HG03442 (cell line): ENCODE data around the gene RCC1.
"Not testable (repeated sequence)": the region's sequence is repeated elsewhere in the genome, so short reads cannot be mapped to it uniquely, and the experiment has no call there.

ENCODE experiments used
- ATAC-seq: cut with Tn5 transposase; IDR thresholded peaks from one replicate; pipeline ENCODE4 v1.9.1; 2021; ENCODE audit warnings: mild to moderate bottlenecking, moderate library complexity; ENCODE audit not compliant: unreplicated experiment

Gene RCC1, protein sequence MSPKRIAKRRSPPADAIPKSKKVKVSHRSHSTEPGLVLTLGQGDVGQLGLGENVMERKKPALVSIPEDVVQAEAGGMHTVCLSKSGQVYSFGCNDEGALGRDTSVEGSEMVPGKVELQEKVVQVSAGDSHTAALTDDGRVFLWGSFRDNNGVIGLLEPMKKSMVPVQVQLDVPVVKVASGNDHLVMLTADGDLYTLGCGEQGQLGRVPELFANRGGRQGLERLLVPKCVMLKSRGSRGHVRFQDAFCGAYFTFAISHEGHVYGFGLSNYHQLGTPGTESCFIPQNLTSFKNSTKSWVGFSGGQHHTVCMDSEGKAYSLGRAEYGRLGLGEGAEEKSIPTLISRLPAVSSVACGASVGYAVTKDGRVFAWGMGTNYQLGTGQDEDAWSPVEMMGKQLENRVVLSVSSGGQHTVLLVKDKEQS

DNA sequence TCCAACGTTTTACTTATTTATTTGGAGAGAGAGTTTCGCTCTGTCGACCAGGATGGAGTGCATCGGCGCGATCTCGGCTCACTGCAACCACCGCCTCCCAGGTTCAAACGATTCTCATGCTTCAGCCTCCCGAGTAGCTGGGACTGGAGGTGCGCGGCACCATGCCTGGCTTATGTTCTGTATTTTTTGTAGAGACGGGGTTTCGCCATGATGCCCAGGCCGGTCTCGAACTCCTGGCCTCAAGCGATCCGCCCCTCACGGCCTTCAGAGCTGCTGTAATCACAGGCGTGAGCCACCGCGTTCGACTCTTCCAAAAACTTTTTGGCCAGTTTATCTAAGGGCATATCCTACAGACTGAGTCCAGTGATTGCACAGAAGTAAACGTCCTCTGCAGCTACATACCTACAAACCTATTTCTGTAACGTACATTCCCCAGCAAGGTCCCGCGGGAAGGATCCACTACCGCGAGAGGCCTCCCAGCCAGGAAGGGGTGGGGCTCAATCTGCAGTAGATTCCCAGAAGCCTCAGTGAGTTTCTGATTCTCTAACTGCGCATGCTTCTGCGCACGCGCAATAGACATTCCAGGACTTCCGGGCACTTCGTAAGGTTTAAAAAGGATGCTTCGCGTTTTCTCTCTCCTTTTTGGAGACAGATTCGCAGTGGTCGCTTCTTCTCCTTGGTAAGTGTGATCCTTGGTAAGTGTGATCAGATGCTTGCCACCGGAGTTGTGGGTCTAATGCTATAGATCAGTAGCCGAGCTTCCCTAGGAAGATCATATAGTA lies at the start of gene RCC1:
Gene RCC1 (plus strand): TSS at position 638 of the 782 bp plus-strand sequence. CDS start 23,824 bp downstream, outside the sequence.
- peak; percentile 76 for ATAC-seq

DNA sequence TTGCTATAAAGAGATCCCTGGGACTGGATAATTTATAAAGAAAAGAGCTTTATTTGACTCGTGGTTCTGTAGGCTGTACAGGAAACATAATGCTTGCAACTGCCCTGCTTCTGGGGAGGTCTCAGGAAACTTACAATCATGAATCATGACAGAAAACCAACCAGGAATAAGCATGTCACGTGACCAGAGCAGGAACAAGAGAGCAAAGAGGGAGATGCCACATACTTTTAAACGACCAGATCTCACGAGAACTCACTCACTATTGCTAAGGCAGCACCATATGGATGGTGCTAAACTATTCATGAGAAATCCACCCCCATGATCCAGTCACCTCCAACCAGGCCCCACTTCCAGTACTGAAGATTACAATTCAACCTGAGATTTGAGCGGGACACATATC lies 49.8 kb upstream of the RCC1 start:
- ATAC-seq: no peak

DNA sequence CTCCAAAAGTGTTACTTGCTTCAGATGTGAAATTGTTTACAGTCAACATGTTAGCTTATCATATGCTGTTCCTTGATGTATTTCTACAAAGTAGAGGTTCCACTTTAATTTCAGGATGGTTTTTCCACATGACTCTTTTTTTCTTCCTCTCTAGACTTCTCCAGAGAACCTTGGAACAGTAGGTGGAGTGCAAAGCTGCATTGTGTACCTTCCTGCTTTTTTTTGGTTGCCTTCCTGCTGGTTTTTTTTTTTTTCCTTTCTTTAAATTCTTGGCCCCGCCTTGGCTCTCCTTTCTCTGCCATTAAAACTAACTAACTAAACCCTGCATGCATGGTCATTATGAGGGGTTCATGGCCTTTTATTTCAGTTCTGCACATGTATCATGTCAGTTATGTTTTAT lies 48.2 kb upstream of the RCC1 start:
- no peak for ATAC-seq

DNA sequence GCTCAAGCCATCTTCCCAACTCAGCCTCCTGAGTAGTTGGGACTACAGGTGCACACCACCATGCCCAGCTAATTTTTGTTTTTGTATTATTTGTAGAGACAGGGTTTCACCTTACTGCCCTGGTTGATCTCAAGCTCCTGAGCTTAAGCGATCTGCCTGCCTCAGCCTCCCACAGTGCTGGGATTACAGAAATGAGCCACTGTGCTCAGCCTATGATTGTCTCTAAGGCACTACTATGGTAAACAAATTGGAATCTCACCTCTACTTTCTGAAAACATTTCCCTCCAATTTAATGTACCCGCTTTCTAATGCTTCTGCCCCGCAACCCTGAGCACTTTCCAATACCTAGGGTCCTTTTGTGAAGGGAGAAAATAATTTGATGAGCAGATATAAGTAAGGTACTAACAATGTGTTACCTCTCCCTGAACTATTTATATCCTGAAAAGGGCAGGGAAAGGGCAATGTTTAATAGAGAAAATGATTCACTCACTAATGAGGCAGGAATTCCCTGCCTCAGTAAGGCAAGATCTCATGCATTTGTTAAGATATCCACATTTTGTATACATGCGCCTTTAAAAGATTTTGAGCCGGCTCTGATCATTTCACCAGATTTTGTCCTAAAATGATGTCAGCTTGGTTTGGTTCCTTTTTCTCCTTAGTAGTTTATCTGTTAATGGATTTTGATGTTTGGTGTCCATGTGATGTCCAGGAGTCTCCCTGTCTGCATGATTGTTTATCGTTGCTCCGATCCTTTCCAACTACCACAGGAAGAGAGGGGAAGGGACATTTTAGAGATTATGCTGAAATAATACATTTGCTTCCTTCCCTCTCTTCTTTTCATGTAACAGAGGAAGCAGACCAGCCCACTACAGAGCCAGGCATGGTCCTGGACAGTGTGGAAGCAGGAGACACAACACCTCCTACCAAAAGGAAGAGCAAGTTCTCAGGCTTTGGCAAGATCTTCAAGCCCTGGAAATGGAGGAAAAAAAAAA lies 47.3 kb upstream of the RCC1 start:
- ATAC-seq: no peak

DNA sequence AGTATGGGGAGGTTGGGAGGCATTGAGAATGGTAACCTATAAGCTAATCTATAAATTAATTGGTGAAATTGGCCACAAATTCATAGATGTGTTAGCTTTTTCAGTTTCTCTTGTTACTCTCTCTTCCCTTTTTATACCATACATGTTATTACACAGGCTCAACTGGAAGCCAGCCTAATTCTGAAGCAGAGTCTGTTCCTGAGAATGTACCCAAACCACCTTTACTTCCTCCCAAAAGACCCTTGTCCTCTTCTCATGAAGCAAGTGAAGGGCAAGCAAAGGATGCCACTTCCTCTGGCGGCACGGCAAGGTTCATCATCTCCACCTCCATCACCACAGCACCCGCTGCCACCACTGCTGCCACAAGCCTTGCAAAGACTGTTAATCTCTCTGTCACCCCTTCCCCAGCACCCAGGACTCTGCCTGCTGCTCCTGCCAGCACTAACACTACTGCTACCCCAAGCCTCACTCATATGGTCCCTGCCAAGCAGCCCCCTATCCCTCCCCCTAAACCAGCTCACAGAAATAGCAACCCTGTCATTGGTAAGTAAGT lies 39.5 kb upstream of the RCC1 start:
- ATAC-seq: no peak

DNA sequence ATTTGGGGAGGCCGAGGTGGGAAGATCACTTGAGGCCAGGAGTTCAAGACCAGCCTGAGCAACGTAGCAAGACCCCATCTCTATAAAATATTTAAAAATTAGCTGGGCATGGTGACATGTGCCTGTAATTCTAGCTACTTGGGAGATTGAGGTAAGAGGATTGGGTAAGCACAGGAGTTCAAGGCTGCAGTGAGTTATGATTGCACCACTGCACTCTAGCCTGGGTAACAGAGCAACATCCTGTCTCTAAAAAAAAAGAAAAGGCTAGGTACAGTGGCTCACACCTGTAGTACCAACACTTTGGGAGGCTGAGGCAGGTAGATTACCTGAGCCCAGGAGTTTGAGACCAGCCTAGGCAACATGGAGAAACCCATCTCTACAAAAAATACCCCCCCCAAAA lies 35.7 kb upstream of the RCC1 start:
- no peak for ATAC-seq

DNA sequence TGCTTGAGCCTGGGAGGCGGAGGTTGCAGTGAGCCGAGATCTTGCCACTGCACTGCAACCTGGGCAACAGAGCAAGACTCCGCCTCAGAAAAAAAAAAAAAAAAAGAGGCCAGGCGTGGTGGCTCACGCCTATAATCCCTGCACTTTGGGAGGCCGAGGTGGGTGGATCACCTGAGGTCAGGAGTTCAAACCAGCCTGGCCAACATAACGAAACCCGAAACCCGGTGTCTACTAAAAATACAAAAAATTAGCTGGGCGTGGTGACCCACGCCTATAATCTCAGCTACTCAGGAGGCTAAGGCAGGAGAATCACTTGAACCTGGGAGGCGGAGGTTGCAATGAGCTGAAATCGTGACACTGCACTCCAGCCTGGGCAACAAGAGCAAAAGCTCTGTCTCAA lies 26.3 kb upstream of the RCC1 start:
- not testable (repeated sequence) for ATAC-seq

DNA sequence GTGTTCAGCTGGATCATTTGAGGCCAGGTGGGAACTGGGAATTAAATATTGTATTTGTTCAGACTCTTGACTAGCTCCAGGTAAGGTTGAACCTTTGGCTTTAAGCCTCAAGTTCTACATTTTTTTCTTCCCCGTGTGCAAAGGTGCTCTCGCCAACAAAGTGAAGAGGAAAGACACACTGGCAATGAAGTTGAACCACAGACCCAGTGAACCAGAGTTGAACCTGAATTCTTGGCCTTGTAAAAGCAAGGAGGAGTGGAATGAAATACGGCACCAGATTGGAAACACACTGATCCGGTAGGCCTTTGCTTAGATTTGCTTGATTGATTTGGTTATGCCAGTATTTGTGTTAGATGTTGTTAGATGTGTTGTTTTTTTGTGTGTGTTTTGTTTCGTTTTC lies 25.5 kb upstream of the RCC1 start:
- ATAC-seq: no peak

DNA sequence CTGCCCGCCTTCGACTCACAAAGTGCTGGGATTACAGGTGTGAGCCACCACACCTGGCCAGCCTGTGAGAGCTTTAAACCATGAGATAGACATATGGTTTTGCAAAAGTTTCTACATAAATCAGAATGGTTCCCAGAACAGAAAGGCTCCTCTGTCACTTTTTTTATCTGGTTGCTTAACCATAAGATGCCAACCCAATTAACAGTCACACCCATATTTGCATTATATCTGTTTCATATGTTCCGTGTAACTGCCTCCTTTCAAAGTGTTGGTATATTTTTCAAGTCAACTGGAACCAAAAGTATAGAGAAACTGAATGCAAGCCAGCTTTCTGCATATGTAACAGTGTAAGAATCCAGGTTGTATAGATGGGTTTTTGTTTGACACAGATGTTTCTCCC lies 23.7 kb upstream of the RCC1 start:
- ATAC-seq: no peak

DNA sequence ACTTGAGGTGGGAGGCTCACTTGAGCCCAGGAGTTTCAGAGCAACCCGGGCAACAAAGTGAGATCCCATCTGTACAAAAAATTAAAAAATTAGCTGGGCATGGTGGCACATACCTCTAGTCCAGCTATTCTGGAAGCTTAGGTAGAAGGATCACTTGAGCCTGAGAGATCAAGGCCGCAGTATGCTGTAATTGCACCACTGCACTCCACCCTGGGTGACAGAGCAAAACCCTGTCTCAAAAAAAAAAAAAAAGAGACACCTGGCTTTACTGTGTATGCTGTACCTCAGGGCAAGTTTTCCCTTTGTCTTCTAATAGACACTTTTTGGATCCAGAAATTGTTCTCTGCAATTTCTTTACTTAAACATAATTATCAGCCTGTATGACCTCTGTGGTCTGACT lies 23.1 kb upstream of the RCC1 start:
- ATAC-seq: no peak

DNA sequence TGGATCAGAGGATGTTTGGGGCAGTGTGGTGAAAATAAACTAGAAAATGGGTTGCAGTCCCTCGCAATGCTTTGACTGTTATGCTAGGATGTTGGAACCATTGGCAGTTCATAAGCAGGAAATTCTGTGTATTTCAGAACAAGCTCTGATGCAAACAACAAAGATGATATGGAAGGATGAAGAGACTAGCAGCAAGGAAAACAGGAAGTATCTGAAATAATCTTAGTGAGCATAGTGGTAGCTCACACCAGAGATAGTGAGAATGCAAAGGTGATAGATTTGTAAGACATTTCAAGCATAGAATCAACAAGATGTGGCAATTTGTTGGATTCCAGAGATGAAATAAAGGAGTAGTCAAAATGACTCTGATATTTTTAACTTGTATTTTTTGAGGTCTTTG lies 11.1 kb upstream of the RCC1 start:
- ATAC-seq: no peak

DNA sequence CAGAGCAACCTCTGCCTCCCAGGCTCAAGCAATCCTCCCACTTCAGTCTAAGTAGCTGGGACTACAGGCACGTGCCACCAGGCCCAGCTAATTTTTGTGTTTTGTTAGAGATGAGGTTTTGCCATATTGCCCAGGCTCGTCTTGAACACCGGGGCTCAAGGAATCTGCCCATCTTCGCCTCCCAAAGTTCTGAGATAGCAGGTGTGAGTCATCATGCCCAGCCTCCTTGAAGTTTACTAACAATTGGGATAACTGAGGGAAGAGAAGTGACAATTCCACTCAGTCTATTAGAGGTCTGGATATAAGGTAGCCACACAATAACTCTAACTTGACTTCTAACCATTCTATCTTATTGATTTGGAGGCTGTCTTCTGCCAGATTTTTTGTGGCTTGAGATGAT lies 6.3 kb upstream of the RCC1 start:
- no peak for ATAC-seq

DNA sequence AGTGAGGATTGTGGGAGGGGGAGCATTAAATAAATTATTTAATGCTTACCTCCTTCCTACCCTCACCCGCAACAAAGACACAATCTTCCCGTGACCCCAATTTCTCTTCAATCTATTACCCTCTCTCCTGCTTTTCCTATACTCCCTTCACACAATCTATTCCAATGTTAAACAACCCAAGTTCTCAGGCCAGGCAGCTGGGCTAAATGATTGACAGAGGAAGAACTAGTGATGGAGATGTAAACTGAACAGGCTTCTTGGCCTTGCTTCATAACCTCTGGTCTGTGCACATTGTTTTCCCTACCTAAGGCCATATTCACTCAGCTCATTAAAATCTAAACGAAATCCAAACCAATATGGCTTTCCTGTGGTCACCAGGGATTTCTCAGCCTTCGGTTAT lies 3.9 kb upstream of the RCC1 start:
- ATAC-seq: no peak

DNA sequence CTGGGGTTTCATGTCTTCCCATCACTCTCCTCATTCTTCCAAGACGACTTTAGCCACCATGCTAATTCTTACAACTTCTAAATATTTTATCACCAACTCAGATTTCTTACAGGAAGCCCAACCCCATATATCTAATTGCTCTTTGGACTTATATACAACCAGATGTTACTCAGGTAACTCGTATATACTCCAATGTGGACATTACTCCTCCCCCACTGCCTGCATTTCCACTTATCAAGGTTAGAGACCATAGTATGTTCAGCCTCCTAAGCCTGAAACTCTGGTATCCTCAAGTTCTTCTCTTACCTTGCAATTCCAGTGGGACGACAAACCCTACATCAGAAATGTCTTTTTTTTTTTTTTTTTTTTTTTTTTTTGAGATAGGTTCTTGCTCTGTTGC lies 2.7 kb upstream of the RCC1 start:
- ATAC-seq: no peak

DNA sequence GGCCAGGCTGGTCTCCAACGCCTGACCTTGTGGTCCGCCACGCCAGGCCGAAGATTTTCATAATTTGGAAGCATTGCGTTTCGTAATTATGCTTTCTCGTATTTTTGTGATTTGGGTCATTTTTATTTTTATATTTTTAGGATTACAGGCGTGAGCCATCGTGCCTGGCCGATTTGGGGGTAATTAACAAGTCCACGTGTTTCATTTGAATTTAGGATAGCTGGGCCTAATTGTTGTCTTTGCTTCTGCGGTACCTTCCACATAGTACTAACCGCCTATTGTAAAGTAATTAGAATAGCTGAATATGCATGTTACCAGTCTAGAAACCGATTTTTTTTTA lies 1.0 kb downstream of the RCC1 start:
- no peak for ATAC-seq

DNA sequence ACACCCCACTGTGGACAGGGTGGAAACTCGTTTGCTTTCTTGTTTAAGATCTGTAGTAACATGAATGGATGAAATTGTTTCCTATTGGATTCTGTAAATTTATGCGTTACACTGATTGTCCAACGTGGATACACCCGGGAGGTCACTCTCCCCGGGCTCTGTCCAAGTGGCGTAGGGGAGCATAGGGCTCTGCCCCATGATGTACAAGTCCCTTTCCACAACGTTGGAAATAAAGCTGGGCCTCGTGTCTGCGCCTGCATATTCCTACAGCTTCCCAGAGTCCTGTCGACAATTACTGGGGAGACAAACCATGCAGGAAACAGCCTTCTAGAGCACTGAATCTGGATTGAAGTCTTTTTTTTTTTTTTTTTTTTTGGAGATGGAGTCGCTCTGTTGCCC lies 1.4 kb downstream of the RCC1 start:
- ATAC-seq: no peak

DNA sequence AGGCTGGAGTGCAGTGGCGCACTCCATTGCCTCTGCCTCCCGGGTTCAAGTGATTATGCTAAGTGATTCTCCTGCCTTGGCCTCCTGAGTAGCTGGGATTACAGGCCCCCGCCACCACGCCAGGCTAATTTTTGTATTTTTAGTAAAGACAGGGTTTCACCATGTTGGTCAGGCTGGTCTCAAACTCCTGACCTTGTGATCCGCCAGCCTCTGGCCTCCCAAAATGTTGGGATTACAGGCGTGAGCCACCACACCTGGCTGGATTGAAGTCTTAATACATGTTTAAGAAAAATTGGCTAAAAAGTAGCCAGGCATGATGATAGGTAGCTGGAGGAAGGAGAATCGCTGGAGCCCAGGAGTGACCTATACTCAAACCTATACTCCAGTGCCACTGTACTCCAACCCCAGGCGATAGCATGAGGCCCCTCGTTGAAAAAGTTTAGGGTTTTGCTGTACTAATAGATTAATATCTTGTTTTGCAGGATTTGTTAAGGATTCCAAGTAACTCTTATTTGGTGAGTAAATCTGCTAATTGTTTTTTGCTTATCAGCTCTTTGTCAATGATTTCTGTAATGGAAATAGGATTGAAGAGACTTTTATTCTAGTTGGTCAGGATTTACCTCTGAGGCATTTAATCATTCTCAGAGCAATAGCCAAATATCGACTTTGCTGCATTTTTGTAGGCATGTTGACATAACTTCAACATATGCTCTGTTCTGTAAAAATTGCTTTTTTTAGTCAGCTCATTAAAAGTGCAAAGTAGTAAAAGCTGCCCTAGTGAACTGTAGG lies 2.0 kb downstream of the RCC1 start:
- ATAC-seq: no peak

DNA sequence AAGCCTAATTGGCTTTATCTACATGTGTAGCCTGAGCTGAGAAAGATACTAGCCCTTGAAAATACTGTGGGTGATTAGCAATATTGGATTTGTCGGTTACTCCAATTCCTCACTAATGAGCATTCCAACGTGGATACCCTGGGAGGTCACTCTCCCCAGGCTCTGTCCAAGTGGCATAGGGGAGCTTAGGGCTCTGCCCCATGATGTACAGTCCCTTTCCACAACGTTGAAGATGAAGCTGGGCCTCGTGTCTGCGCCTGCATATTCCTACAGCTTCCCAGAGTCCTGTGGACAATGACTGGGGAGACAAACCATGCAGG lies 2.6 kb downstream of the RCC1 start:
- no peak for ATAC-seq

DNA sequence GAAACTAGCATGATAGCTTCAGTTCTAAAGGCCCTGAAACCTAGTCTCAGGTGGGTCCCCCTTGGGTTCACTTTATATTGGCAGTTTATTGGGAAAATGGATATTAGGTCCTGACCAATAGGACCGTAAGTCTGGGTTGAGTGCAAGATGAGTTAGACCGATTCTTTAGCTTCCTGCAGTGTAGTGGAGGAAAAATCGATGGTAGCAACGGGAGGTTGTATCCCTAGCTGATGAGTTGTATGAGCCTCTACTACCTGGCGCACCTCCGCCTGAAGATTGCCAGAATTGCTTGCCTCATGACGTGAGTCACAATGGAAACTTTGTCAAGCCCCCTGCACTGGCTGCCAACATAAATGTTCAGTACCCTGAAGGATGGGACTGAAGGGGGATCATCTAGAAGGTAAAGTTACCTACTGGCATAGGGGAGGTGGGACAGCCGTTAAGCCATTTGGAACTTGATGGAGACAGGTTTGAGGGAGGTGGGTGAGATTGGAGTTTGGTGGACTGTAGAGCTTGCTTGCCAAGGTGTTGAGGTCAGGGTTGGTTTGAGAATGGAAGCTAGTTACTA lies 3.9 kb downstream of the RCC1 start:
- ATAC-seq: no peak
